Activated T-cell treated with anti-CD3 and anti-CD28 coated beads, Interleukin-2, amount 50 U/mL, for 48 hours (primary cell): Measurements from ENCODE around the gene PLD1.

Experiments
- DNase-seq, 2 experiments: peaks; one replicate each; pipeline ENCODE4 v3.0.0-alpha.2; 2020

Gene PLD1

DNA sequence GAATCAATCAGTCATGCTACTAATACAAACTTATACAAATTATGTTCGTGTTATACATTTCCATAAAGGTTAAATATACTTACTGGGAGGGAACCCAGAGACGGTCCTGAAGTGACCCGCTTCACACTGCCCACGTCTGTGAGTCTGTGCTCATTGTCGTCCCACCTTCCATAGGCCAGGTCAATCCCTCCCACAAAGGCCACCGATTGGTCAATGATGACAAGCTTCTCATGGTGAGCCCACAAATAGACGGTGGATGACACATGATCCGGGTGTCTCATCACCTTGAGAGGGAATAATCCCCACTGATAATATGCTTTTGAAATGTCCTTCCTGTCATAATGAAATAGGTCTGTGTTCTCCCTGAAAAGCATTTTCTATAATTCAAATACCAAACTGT, 121.7 kb downstream of the PLD1 start:
- no peak for DNase-seq

GRCh38 chr3:171688002-171688401, 122.3 kb downstream of the PLD1 start:
- no peak for DNase-seq

DNA sequence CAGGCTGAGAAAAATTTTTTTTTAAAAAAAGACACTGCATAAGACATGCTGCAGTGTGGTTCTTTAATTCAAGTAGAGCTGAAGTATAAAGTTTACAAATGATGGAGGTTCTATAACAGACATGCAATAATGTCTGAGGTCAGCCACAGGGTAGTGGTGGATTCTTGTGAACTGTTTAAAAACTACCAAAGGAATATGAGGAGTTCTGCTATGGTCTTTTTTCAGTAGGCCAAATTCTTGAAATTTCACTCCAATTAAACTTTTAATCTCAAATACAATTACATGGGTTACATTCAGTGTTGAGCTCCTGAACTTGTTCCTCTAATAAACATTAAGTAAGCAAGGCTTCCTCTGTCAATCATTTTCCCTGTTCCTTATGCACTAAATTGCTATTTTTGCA, 122.7 kb downstream of the PLD1 start:
- DNase-seq, result no peak

DNA sequence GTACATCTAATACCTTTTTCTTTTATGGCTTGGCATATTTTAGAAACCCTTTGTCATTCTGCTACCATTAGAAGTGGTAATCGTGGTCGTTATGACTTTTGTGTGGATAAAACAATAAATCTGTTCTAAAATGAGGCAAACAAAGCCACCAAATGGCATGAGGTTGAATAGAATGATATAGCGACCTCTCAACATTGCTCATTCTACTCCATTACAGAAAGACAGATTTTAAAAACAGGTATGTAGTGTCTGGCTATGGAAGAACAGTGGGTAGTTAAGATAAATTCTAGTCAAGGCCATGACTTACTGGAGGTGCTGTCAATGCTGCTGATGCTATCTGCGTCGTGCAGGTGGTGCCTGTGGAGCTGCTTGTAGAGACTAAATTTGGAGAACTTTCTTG, 123.2 kb downstream of the PLD1 start:
- no peak for DNase-seq

GRCh38 chr3:171685116-171685895, 125.0 kb downstream of the PLD1 start:
- DNase-seq, result no peak

GRCh38 chr3:171684221-171684620, 126.1 kb downstream of the PLD1 start:
- DNase-seq, result no peak

DNA sequence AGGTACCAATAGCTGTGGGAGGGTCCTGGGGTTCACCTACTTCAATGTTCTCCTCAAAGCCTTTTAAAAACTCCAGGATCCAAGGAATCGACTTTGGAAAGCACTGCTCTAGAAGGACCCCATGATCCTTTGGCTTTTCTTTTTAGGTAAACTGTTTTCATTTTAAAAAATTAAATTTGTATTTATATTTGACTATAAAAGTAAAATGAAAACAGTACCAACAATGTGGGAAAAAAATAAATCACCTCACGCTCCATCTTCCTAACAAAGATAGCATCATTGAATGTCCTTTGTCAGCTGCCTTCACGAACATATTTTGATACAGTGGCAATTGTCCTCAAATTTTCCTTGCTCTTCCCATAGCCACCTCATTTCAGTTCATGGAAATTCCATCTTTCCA, 127.5 kb downstream of the PLD1 start:
- DNase-seq, result no peak

GRCh38 chr3:171680726-171681411, 129.4 kb downstream of the PLD1 start:
- DNase-seq, result no peak

- DNase-seq, result no peak
Observed at GRCh38 chr3:171678971-171679492, 131.3 kb downstream of the PLD1 start.

DNA sequence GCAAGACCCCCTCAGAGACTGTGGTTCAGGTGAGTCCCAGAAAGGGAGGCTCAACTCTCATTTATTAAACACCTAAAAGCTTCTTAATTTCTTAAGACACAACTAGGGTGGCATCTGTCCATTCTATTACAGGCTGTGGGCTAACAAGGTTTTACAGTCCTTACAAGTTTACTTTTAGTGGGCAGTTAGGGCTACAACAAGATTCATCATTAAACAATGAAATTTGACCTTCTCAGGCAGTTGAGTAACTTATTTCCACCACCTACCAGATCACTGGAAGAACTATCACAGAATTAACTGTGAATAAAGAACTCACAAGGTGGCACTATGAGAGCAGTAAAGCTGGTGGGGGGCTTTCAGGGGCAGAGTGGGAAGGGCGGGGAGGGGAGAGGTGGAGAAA, 132.6 kb downstream of the PLD1 start:
- DNase-seq, result no peak

GRCh38 chr3:171676601-171677175, 133.6 kb downstream of the PLD1 start:
- no peak for DNase-seq

DNA sequence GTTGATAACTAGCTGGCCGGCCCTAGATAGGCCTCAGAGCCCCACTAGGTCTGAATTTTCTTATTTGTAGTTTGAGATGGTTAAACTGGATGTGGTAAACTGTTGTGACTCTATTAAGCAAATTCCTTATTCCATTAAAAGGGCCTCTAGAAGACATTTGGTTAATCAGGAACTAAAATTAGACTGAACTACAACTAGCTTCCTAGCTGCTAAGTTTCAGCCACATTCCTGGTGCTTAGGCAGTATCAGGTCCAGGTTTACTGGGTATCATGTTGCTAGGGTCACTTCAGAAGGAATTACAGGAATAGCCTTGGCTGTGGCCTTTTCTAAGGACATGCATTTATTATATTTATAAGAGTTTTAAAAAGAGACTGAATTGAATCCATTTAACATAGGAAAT, 136.3 kb downstream of the PLD1 start:
- no peak for DNase-seq

GRCh38 chr3:171672538-171672937, 137.7 kb downstream of the PLD1 start:
- no peak for DNase-seq

- DNase-seq, result no peak
Observed at GRCh38 chr3:171672124-171672523, 138.2 kb downstream of the PLD1 start.

GRCh38 chr3:171671709-171672108, 138.6 kb downstream of the PLD1 start:
- no peak for DNase-seq

- no peak for DNase-seq
Observed at GRCh38 chr3:171666516-171666915, 143.8 kb downstream of the PLD1 start.

DNA sequence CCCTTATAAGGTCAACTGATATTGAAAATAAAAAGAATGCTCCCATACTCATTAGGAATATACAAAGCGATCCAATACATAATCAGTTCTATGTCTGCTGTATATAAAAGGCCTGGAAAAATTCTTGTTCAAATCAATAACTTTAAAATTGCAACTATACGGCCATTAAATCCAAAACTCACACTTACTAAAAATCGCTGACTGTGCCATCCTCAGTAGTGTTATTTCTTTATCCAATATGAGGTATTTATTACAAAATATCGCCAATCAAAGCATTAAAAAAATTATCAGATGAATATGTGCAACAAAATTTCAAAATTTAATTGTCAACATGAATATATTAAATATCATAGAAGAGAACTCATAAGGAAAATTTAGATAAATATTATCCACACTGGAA, 146.5 kb downstream of the PLD1 start:
- DNase-seq, result no peak

GRCh38 chr3:171661484-171661883, 148.8 kb downstream of the PLD1 start:
- no peak for DNase-seq

- no peak for DNase-seq
Observed at GRCh38 chr3:171660188-171660587, 150.1 kb downstream of the PLD1 start.

GRCh38 chr3:171658841-171659240, 151.4 kb downstream of the PLD1 start:
- DNase-seq, result no peak

- DNase-seq, result no peak
Observed at GRCh38 chr3:171654809-171655208, 155.5 kb downstream of the PLD1 start.

DNA sequence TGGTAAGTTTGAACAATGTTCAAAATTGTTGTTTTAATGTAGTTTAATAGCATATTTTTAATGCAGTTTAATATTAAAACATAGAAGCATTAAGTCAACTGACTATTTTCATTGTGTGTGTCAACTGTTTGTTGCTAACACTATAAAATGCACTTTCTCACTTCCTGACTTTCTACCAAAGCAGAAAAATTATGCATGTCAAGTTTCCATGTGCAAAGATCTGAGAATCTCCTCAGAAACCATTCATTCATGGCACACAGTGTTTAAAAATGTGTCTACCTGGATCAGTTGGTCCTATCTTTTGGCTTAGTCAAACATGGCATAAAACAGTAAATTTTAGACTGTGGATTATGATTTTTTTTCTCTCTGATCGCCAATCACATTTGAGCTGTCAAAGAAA, 156.0 kb downstream of the PLD1 start:
- DNase-seq, result no peak

GRCh38 chr3:171653701-171654100, 156.6 kb downstream of the PLD1 start:
- no peak for DNase-seq

- DNase-seq, result no peak
Observed at GRCh38 chr3:171652932-171653331, 157.4 kb downstream of the PLD1 start.
